ENCODE results near the gene ITFG1.

ITFG1 gene

DNA sequence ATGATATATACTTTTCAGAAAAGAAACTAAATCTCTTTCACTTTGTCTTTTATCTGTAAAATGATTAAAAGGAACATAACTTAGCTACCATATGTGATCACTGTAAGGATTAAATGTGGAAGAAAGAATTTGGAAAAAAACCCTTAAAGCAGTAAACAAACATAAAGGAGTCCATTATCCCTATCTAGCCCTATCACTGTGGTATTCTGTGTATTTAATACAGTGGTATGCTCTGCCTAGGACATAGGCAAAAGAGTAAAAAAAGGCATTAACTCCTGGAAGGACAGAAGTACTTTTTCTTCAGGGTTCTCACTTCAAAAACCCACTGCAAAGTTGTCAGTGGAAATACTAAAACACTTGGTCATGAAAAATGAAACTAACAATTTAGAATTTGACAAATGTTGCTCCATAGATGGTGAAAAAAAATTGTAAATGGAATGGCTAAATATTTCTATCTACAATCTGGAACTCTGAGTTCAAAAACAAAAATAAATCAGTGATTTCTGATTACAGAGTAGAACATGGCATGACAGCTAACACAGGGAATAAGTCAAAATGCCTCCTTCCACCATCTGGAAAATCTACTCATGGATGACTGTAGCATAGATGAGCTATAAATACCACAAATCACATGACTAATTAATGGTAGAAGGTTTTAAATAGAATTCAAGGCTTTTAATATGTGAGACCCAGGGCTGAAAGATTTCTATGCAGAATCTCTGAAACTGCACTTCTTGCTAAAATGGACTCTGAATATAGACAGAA is 140.1 kb downstream of the ITFG1 start:
- DNase-seq, result no peak

DNA sequence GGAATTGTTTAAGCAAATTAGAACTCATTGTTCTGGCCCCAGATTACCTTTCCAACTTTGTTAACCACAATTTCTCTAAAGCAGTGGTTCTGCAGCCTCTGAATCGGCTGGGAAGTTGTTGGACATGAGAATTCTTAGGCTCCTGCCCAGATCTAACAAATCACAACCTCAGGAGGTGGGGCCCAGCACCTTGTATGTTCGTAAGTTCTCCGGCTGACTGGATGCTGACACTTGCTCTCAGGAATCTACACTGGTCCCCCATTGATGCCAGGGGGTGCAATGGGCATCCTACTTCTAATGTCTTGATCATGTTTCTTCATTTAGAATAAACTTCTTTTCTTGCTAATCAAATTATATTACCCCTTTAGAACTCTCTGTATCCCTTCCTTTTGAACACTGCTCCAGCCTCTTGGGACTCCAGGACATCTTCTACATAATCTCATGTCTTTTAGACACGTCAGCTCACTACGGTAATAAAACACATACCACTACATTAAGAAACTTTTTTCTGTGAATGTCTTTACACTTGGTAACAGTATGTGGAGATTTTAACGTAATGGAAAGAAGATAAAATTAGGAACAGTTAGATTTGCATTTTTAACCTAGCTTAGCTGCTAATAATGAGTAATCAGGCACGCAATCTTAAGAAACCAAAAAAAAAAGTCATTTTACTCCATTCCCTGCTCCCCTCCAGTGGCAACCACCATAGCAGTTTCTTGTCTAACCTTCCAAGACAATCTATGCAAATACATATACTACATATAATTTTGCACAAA is 143.2 kb downstream of the ITFG1 start:
- no peak for DNase-seq

DNA sequence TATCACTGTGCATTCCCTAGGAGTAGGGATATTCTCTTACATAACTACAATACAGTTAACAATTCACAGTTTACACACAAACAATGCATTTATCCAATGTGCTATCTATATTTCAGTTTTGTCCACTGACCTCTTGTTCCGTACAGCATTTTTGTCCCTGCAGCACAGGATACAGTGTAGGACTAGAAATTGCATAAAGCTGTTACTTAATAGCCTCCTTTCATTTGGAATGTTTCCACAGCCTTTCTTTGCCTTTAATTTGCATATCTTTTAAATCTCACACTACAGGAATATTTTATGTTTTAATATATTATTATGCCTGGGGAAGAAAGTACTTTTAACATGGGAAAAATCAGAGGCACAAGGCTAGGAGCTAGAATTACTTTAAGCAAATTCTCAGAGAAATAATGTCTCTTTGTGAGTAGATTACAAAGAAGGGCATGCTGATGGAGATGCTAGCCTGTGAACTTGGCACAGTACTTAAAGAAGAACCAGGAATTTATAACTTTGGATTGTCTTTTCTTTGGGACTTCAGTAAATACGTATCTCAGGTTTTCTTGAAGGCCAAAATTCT is 144.3 kb downstream of the ITFG1 start:
- no peak for DNase-seq

DNA sequence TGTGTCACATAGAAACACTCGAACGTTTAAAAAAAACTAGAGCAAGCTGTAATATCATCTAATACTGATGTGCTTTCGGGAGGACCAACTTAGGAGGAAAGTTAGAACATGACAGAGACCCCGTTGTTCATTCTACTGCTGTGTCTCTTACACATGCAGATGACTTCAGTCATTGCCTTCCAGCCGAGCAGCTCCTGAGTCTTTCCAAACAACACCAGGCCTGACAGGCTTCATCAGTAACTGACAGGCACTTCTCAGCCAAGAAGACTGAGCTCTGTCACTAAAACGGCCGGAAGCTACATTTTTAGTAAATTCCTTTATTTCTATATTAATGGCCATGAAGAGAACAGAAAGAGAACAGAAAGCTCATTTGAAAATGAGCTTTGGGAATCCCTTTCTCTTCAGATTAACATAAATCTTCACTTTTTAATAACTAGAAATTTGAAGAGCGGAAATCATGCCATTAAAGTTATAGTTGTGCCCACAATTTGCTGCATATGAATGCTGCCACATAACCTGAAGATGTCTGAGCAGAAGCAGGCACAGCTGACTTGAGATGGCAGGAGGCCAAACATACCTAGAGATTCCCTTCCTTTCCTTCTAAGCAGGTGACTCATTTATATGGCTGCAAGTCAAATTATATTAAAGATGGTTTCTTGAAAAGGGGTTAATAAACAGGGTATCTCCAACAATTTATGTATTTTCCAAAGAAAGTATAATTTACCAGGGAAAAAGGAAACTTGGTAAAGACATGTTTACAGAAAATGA is 148.9 kb downstream of the ITFG1 start:
- DNase-seq, result no peak

DNA sequence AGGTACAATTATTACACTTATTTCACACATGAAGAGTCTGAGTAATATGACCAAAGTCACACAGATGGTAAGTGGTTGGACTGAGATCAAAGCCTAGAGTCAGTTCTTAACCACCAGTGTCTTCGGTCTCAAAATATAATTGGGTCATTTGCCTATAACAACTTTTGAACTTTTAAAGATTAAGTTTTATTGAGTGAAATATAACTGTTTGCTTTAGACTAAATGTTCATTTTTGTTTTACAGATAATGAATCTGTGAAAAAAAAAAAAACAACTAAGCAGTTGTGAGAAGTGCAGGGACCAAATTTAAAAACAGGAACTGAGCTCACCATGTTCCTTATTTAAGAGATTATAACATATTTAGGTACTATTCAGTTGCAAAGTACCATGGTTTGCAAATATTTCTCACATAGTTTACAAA is 150.1 kb downstream of the ITFG1 start:
- no peak for DNase-seq

DNA sequence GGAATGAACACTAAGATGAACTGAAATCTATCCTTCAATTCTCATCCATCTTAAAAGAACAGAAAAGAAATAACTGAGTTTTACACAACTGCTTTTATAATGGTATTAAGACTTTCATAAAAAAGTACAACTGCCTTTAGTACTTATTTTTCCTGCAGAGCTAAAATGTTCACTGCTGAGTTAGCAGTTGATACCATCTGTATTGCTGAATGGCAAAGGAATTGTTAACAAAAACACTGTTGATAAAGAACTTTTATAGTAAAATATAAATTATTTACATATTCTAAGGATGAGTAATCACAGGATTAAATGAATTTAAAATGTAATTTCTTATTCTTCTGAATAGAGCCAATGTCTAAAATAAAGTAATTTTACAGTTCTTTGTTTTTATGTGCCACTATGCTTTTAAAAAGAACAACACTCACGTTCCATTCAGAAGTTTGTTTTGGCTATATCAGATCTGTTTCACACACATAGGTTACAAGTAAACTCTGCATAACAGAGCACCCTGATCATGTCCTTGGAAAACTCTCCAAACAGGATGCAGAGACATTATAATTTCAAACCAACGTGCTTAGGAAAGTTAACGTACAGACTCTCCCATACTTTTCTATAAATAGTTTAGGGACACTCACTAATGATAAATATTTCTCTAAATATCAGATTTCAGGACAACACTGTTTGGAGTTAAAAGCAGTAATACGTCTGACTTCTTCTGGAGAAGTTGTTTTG is 151.1 kb downstream of the ITFG1 start:
- DNase-seq, result no peak

DNA sequence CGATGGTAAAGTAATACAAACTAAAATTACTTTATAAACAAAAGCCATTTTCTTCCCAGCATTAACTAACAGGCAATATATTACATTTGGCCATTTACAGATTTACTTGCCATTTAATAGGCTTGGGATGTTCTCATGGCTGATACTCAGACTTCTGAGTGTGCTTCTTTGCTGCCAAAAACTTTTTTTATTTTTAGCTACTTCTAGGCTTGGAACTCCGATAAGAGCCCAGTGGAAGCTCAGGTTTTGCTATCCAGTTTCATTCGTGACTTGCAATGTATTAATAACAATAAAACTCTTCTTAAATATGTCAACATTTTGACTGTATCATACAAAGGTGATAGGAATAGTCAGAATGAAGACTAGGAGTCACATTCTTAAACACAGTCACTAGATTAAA is 152.3 kb downstream of the ITFG1 start:
- DNase-seq, result no peak

DNA sequence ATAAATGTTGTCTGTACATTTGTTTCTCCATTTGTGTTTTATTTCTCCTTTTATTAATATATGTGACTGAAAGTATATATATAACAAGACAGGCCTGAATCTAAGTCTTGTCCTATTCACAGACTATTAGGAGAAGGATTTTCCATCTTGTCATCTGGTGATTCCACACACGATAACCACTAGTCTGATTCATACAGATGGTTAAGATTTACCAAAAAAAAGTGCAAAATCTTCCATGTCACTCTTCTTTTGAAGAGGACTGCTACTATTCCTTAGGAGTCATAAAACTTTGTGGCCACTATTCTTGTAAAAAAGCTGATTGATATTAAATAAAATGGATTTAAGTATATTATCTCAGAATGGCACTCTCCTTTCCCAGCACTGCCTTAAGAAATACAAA is 156.3 kb downstream of the ITFG1 start:
- DNase-seq, result no peak

DNA sequence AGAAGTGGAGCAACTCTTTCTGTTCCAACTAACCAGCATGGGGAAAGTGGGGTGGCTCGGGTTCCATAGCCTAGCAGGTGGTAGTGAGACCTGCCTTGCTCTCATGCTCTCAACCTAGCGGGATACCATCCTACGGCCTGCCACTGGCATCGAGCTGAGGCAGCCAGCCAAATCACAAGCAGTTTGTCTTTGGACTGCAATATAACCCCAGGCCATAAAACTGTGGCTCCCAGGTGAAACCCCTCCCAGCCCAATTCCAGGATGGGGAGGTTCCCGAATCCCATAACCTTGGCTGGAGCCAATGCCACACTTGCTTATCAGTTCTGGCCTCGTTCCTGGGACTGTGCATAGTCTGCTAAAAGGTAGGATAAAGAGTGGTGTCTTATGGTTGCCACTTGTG is 161.3 kb downstream of the ITFG1 start:
- DNase-seq, result no peak

DNA sequence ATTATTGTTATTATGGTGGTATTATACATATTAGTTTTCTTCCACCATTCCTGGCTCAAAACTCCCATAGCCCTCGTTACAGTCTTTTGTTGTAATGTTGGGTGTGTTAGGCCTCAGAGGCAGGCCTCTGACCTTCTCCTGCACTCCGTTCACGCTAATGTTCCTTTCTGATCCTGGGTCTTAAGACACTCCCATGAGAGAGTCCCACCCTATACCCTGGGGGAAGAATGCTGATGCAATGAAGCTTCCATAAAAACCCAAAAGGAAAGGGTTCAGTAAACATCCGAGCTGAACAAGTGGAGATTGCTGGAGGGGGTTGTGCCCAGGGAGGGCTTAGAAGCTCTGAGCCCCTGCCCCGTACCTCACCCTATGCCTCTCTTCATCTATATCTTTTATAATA is 175.9 kb downstream of the ITFG1 start:
- no peak for DNase-seq

DNA sequence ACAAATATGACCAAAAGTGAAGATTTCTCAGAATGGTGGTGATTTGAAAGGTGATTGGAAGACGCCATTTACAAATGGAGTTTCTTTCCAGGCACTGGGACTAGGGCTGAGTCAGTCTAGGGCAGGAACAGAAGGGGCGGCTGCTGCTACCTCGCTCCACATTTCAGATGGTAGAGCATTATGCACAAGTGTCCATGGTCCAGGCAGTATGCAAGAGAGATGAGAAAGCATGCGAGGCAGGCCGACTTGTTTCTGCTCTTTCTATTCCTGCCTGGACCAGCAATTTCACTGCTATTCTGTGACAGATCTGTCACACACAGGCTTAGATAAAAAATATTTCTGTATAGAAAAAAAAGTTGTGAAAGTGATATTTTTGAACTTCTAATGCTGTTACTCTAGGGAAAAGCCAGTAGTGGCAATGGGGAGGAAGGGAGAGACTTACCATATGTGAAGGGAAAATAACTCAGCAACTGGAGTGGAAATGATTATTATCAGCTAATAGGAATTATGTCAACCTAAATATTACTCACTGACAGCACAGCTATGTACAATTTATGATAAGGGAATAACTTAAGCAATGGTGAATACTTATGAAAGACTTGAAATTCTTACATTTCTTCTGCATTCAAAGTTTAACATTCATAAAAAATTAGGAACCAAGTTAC is 182.4 kb downstream of the ITFG1 start:
- no peak for DNase-seq

DNA sequence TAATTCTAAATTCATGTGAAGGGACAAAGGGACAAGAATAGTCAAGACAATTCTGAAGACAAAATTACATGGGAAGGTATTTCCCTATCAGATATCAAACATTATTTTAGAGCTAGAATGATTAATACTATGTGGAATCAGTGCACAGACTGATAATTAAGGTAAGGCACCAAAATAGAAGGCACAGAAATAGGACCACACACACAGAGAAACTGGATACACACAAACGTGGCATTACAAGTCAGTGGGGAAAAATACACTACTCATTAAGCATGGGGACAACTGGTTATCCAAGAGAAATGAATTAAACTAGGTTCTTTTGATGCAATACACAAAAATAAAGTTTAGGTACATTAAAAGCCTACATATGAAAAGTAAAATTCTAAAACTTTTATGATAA is 184.3 kb downstream of the ITFG1 start:
- no peak for DNase-seq

DNA sequence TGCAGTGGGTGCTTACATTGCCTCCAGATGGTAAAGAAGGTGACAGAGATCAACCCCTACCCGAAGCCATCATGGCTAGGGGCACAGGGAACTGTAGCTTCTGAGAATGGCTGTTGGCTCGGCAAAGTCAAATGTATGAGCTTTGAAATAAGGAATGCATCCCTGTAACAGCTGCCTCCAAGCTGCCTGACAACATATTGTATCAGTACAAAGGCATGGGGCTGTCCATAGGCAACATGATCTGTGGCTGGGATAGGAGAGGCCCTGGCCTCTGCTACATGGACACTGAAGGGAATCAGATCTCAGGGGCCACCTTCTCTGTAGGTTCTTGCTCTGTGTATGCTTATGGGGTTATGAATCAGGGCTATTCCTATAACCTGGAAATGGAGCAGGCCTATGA is 197.9 kb downstream of the ITFG1 start:
- no peak for DNase-seq

DNA sequence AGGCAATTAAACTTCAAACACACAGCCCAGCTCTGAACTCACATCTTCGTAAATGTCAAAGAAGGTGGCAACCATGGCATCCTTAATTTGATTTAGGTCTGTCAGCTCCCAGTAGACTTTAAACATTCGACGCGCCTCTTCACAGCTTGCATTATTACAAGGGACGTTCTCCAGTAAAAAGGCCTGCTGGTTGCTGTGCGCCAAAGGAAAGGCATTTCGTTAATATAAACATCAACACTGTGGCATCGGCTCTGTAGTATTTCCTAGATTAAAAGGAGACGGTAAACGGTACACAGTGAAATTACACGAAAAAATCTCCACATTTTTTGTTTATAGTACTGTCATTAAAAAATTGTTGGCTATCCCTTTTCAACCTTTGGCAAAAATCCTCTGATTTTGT is 200.4 kb downstream of the ITFG1 start:
- DNase-seq, result no peak

DNA sequence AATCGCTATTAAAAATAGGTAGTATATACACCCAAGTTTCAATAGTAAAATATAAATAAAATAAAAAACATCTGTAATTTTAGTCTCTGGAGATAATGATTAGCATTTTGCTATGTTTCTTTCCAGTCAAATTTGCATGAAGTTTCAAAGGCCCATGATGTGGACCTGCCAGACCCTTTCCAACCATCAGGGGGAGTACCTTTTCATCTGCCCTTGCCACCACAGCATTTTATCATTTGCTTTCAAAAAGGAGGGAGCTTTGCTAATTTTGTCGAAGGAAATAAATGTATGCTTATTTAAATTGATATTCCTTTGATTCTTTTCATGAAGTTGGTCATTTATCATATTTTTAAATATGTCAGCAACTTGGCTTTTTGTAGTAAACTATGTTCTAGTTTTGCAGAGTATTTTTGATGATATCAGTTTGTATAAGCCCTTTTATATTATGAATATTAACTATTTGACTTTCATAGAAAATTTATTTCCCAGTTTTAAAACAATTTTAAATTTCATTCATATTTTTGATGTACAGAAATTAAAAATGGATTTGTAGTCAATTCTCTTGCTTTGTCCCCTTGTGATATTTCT is 201.9 kb downstream of the ITFG1 start:
- DNase-seq, result peak in 1 of 2 experiments; percentile 23

DNA sequence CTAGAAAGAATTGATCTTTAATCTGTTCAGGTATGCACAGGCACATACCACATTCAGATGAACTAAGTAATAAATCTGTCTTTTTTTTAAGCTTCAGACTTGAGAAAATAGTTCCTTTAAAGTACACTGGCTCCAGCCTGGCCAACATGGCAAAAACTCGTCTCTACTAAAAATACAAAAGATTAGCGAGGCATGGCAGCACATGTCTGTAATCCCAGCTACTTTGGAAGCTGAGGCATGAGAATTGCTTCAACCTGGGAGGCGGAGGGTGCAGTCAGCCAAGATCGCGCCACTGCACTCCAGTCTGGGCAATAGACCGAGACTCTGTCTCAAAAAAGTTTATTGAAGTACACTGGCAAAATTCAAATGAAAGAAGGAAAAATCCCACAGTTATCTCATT is 206.1 kb downstream of the ITFG1 start:
- no peak for DNase-seq

DNA sequence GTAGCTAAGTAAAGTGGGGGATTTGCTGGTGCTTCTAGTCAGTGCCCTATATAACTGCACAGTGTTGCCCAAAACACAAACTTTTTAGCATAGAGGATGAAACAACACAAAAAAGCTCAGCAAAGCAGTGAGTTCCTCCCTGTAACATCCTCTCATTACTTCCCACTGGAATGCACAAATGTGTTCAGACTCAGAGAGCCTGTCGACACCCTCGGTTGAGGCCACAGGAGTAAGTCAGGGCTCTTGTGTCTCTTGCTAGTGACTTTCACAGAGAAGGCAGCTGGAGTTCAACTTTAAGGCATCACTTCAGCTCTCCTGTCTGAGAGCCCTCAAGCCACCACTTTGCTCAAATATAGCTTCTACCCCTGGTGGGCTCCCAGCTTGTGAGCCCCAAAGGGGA is 209.9 kb downstream of the ITFG1 start:
- DNase-seq, result no peak

DNA sequence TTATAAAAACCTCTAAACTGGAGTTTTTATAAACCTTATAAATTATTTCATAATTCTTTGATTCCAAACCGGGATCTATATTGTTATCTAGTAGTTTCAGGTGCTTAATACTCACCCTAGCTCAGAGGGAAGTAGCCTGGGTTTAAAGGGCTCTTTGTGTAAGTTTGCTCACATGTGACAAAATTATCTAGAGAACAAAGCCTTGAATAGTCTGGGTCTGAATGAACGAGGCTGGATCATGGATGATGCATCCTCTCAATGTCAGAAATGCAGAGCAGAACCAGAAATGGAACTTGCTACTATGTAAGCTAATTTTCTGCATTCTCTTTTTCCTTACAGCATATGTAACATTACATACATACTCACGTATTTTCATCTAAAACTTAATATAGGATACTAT is 213.2 kb downstream of the ITFG1 start:
- DNase-seq, result no peak

DNA sequence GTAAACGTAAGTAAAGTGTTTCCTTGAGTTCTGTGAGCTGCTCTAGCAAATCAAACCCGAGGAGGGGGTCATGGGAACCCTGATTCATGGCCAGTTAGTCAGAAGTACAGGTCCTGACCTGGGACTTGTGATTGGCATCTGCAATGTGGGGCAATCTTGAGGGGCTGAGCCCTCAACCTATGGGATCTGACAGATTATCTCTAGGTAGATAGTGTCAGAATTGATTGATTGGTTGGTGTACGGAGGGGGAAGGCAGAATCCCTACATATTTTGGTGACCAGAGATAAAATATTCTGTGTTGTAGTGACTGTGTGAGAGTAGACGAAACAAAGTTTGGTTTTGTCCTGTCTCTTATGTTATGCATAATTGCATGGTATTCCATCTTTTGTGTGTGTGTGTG is 216.7 kb downstream of the ITFG1 start:
- no peak for DNase-seq

DNA sequence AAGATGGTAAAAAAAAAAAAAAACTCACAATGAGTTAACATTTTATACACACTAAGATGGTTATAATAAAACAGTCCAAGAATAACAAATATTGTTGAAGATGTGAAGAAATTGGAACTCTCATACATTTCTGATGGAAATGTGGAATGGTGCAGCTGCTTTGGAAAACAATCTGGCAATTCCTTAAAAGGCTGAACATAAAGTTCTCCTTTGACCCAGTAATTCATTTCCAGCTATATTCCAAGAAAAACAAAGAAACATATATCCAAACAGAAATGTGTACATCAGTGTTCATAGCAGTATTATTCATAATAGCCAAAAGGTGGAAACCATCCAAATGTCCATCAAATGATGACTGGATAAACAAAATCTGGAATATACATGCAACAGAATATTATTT is 219.8 kb downstream of the ITFG1 start:
- no peak for DNase-seq

DNA sequence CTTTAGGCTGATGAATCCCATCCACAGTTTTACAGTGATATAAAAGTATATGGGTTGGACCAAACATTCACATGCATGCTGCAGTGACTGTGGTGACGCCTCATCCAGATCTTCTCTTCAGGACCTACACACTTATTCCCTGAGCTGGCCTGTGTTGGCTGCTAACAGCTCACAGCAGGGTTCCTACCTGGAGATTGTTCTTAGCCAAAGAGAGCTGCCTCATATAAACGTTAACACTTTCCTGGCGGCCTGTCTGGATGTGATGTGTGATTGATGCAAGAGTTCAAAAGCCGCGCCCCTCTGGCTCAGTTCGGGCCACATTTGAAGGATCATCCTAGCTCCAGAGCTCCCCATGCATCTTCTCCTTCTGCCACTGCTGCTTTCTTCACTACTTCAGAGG is 224.1 kb downstream of the ITFG1 start:
- no peak for DNase-seq

DNA sequence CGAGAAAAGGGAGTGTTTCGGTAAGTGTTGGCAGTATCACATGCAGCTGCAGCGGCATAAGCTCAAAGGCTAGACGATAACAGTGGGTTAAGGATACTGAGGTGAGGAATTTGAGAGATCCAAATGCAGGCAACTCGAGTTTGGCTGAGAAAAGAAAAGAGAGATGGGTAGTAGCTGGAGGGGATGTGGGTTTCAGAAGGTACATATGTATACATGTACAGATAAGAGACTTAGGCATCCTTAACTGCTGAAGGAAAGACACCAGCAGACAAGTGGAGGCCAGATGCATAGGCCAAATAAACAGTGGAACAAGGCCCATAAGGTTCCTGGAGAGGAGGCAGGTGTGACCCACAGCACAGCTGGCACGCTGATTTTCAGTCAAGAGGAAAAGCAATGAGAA is 230.6 kb downstream of the ITFG1 start:
- DNase-seq, result no peak
